HG02852 (cell line): Measurements from ENCODE around the gene LRRTM4.
A peak's percentile ranks its signal among the peaks of the same experiment; 100 is the strongest.
"Not testable (repeated sequence)": the region's sequence is repeated elsewhere in the genome, so short reads cannot be mapped to it uniquely, and the experiment has no call there.

Experiments
- ATAC-seq: cut with Tn5 transposase; IDR thresholded peaks from one replicate; pipeline ENCODE4 v1.9.1; 2021; ENCODE audit warnings: mild to moderate bottlenecking, moderate library complexity; ENCODE audit not compliant: unreplicated experiment

Gene LRRTM4

DNA sequence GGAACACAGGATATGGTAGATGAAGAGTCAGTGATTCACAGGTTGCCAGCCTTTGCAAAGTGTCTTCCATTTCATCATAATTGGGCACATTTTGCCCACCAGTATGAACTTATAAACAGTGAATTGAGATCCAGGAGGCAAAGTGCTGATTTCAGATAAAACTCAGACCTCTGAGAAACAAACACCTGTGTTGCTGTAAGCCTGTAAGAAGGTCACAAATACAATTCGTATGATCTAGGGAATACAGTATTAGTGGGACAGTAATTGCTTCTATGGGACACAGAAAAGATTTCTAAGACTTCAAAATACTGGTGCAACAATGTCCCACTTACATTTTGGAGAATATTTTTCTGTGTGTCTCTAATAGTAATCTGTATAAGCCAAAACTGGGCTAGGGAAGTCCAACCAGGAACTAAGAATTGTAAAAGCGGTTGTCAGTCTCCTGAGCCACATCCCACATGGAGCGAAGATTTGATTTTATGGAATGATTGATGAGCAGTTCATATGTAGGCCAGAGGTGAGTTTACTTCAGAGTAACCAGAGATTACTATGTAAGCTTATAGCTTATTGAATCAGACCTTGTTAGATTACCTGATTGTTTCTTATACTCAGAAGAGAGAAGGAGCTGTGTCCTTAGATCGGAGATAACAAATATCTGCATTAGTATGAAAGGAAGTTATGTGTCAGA lies 728.4 kb downstream of the LRRTM4 start:
- no peak for ATAC-seq

DNA sequence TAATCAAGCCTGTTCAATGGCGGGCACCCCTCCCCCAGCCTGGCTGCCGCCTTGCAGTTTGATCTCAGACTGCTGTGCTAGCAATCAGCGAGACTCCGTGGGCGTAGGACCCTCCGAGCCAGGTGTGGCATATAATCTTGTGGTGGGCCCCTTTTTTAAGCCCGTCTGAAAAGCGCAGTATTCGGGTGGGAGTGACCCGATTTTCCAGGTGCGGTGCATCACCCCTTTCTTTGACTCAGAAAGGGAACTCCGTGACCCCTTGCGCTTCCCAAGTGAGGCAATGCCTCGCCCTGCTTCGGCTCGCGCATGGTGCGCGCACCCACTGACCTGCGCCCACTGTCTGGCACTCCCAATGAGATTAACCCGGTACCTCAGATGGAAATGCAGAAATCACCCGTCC lies 740.9 kb downstream of the LRRTM4 start:
- ATAC-seq = not testable (repeated sequence)

DNA sequence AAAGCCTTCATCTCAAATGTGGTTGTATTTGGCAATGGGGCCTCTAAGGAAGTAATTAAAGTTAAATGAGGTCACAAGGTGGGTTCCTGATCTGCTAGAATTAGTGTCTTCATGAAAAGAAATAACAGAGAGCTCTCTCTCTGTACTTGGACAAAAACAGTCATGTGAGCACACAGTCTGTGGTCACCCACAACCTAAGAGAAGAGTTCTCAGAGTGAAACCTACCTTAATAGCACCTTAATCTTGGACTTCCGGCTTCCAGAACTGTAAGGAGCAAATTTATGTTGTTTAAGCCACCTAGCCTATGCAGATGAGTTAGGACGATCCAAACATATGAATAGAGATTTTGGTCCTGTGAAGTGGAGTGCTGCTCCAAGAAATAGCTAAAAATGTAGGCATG lies 758.9 kb downstream of the LRRTM4 start:
- ATAC-seq = no peak

DNA sequence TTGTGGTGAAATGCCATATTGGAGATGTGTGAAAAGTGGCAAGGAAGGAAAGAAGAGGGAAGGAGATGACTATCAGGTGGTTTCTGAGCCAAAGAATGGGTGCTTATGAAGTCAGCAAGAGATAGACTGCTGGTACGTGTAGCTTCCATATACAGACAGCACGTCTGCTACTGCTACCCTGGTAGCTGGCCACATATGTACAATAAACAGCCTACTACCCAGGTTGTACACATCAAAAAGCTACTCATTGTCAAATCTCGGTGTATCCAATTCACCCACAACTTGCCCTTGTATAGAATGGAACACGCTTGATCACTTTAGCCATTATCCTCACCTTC lies 761.8 kb downstream of the LRRTM4 start:
- no peak for ATAC-seq

DNA sequence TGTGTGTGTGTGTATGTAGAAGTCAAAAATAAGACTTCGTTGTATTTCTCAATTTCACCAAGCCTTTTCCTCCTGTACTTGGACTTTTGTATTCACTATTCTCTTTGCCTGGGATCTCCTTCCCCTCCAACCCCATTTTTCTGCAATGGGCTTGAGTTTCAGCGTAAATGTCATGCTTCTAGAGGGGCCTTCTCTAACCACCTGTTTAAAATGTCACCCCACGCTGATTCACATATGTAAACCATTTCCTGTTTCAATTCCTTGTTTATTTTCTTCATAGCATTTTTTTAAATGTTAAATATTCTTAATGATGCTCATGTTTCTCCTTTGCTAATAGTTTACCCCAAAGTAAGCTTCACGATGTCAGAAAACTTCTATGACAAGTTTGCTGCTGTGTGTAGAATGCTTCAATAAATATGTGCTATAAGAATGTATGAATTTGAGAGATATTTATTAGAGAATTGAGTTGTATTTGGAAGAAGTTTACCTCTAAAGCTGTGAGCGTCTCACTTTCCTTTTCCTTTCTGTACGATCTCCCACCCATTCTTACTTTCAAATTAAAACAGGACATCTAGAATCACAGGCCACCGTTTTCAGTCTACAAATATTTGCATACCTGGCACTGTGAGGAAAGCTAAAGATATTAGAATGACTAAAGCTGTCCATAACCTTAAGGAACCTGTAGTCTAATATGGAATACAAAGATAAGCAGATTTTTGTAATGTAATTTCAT lies 762.4 kb downstream of the LRRTM4 start:
- no peak for ATAC-seq

DNA sequence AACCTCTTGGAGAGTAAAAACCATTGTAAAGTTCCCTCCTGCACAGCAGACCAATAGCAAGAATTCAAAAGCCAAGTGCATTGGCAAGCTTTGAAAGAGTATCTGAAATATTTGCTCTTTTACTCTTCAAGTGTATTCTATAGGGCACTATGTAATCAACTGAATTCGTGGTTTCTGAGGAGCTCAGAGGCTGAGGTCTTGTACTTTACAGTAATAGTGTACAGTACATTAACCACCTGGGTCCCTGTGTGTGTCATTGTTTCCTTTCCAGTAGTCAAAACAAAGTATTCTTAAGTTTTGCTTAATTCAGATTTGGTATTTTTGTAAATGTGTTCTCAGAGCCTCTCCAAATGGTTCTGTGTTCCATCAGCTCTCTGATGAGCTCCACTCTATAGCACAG lies 769.7 kb downstream of the LRRTM4 start:
- ATAC-seq = no peak

DNA sequence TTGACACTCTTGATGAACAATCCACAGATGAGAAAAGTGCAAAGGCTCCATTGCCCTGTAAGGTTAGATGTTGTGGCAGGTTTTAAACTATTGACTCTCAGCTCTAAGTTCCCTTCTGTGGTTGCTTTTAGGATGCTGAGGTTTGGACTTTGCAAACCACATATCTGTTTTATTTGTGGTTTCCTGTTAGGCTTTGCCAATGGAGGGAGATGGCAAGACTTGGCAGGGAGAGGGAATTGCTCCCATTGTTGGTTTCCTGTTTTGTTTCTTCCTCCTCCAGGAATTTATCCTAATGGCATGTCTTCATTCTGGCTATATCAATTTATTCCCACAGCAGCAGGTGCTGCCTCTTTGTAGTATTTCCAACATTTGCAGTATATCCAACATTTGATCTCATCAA lies 772.3 kb downstream of the LRRTM4 start:
- no peak for ATAC-seq

DNA sequence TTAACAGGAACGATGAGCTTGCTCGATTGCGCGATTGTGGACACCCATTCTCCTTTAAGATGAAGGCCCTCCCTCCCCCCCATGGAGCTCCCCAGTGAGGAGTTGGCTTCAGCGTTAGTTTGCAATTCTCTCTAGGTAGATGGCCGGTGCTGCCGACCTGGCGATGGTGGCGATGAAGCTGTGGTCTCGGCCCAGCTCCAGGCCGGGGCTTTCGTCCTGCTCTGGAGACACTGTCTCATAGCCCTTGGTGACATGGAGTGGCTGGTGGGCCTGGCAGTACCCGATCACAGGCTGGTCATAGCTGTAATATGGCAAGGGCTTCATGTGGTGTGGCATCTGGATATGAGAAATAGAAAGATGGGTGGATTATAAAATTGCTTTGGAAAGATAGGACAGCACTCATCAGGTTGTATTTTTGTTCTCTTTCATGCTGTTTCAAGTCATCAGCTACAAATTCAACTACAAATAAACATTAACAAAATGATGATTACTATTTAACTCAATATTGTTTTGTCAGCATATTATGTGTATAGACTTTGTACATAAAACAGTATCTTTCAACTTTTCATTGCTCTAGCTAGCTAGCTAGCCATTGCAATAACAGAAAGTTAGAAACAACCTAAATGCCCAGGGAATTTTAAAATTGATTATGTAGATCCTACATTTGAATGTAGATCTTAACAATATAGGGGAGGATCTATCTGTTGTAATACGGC lies 773.4 kb downstream of the LRRTM4 start:
- no peak for ATAC-seq

DNA sequence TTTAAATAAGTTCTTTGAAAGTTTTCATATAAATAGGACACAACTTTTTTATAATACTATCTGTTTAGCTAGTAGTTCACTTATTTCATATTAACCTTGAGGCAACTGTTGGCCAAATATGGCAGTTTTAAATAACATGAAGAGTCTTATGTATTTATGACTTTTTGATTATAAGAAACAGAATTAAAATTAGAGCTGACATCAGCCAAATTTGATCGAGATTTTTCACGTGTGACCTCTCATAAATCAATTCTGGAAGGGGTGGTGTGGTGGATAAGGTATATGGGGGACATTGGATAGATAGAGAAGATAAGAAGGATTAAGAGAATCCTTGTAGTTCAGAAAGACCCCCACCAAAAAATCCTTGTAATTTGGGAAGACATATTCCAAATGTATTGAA lies 776.6 kb downstream of the LRRTM4 start:
- ATAC-seq = no peak

DNA sequence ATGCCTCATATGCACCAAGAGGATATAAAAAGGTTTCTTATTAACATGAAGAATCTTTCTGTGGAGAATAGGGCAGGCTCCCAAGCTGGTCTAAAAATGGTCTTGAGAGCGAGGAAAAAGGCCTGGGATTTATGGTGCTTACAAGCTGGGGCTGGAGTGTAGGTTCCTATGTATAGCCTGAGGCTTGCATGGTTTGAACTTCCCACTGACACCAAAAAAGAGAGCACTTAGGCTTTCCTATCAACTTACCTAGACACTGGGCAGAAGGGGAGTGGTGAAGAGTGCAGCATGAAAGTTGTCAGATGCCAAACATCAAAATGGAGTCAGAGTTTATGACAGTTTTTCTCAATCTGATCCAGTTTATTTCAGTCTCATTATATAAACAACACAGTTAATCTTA lies 784.6 kb downstream of the LRRTM4 start:
- no peak for ATAC-seq

DNA sequence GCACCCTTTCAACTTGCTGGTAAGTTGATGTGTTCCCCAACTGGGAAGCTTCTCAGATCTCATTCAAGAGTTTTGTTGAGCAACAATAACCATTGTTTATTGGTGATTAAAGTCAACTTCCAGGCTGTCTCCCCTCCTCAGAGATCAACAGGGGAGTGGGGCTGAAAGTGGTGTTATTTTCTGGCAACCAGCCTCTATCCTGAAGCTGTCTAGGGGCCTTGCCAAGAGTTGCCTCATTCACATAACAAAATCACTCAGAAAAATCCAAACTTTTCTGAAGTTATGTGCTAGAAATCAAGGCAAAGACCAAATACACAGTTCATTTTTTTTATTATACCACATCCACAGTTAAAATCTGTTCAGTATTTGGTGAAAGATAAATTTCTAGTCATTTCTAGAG lies 788.4 kb downstream of the LRRTM4 start:
- ATAC-seq = no peak

DNA sequence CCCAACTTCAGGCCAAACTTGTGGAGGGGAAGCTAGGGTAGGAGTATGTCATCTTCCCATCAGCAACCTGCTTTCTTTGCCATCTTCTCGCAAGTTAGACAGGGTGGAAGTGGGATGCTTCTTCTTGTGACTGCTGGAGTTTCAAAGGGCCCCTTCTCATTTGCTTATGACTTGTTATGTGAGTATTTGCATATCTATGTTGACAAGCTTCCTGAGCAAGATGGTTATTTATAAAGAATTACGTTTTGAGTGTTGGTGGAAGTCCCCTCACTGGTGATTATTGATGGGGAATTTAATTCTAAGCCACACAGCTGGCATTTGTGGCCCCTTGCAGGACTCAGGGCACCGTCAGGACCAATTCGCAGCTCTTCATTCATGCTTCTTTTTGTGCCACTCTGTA lies 791.0 kb downstream of the LRRTM4 start:
- ATAC-seq = peak; percentile 54

DNA sequence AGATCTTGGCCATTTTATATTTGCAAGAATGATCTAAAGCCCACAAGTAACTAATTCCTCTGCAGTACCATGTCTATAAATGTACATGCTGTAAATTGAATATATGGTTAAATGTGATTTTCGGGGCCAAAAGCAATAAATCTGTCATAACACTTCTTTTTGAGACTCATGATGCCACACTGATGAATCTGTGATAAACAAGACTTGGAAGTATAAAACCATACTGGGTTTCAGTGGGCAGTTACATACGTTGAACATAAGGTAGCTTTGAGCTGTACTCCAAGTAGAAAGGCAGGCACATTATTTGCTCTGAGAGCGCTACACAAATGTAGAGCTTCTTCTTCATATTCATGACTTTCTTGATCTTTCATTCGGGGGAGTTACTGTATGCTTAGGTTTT lies 792.2 kb downstream of the LRRTM4 start:
- no peak for ATAC-seq

DNA sequence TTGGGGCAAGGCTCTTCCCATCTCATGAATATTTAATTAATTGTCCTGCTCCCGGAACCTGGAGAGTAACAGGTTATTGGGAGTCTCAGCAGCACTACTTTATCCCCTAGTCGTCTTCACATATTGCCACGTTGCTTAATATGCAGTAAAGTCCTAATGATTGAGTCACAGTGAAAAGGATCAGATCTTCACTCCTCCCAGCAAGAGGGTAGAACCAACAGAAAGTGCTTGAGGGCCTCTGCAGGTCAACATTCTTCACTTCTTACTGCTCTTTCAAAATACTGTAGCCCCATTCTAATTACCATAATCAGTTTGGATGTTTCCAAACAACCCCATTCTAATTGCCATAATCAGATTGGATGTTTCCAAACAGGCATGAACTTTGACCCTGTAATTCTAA lies 801.0 kb downstream of the LRRTM4 start:
- ATAC-seq = no peak

DNA sequence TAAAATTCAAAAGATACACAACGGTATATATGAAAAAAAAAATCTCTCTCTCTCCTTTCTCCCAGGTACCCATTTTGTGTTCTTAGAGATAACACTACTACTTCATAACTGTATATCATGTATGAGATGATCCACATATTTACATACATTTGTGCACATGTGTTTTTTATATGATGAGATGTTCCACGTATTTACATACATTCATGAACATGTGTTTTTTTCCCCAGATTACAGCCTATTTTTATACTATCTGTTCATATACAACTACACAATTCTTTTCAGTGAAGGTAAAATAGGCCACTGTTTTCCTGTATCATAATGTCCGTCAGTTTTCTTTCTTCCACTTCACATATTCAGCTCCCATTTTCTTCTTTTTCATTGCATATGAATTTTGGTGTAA lies 808.9 kb downstream of the LRRTM4 start:
- ATAC-seq = no peak

DNA sequence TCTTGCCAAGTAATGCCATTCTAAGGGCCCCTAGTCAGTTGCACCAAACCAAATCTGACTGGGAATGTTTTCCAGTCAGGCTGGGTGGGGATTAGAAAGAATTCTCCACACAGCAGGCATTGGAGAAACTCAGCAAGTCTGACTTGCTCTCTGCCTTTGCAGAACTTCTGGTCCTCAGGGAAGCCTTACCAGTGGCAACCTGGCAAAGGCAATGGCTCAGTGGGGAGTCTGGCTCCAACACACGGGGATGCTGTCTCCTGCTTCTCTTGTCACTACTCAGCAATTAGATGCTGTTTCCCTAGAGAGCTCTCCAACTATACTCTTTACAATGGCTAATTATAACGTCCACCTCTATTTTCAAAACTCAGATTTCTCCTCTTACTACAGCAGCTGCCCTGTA lies 810.7 kb downstream of the LRRTM4 start:
- no peak for ATAC-seq

DNA sequence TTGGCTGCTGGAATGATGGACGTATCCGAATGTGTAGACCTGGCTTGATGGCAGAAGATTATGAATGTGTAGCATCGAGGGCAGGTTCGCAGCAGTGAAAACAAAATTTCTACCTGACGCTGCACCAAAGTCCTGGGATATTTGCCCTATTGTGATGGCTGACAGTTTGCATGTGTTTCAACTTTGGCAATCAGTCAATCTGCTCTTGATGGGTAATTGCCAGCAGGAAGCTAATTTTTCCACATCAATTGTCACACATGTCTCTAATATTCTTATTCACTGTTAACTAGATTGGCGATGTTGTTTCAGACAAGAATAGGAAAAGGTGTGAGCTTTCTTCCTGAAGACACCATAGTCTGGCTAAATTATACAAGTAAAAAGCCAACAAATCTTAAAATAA lies 821.3 kb downstream of the LRRTM4 start:
- no peak for ATAC-seq

DNA sequence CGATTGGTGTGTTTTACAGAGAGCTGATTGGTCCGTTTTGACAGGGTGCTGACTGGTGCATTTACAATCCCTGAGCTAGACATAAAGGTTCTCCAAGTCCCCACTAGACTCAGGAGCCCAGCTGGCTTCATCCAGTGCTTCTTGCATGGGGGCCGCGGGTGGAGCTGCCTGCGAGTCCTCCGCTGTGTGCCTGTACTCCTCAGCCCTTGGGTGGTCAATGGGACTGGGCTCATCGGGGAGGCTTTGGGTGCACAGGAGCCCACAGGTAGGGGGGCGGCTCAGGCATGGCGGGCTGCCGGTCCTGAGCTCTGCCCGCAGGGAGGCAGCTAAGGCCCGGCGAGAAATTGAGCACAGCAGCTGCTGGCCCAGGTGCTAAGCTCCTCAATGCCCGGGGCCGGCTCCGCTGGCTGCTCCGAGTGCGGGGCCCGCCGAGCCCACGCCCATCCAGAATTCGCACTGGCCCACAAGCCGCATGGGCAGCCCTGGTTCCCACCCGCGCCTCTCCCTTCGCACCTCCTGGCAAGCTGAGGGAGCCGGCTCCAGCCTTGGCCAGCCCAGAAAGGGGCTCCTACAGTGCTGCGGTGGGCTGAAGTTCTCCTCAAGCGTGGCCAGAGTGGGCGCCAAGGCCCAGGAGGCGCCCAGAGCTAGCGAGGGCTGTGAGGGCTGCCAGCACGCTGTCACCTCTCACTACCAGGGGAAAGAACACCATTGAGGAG lies 824.0 kb downstream of the LRRTM4 start:
- not testable (repeated sequence) for ATAC-seq
